Measurements from ENCODE around the gene BCL11A.

BCL11A gene

DNA sequence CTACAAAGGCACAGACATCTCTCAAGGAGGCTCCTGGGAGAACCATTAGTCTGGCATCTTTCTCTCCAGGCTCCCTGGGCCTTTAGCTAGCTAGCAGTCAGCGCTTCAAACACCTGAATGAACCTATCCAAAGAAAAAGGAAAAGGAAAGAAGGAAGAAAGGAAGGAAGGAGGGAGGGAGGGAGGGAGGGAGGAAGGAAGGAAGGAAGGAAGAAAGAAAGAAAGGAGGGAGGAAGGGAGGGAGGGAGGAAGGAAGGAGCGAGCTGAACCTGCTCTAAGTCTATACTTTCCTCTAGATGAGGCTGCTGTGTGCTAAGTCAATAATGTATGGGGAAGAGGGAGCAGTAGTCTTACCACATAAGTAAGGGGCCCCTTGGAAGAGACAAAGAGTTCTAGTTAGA lies 5.1 kb upstream of the BCL11A start:
- DNase-seq: no peak

DNA sequence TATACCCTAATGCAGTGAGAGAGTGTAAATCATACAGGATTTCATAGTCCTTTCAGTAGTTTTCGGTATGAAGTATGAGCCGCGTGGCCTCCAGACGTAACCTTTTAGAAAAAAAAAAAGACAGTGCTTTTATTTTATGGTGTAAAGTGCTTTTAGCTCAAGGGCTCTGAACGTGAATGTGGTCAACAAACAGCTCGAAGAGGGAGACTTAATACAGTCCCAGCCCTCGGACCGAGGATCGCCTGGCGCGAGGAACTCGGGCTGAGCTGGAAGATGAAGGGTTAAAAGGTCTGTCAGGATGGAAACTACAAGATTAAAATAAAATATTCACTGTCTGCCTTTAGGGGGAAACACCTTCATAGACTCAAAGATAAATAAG lies 4.0 kb upstream of the BCL11A start:
- no peak for DNase-seq

DNA sequence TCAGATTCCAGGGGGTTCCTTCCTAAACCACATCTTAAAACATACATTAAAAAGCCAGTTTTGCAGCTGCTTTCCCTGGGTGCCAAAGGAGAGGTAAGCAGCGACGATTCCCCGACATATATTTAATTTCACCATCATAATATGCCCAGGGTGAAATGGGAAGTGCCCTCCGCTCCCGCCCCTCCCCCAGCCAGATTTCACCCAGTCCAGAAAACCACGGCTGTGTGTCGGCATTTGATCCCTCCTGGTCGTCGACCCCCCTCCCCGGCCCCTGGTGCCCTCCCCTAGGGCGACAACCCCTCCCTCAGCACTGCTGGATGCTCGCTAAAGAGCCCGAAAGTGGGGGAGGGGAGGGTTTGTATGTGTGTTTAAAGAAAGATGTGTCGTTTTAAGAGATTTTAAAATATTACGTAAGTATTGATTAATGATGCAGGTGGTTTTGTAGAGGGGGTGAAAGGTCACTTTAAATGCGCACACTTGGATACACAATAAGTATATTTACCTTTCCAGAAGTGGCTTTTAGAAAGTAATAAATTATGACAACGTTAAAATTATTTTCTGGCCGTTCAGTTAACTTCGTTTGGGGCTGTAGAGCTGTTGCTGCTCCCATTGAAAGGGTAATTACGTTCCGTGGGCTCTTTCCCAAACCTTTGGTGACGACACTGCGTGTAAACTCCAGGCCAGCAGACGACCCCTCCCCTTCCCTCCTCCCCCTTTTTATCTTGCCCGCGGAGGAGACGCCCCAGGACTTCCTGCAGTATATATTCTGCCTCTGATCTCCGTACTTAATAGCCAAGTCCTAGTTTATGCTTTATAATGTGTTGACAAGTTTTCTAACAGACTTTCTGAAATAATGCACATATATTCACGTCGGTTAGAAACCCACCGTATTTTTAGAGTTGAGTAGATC lies 3.4 kb upstream of the BCL11A start:
- no peak for DNase-seq

DNA sequence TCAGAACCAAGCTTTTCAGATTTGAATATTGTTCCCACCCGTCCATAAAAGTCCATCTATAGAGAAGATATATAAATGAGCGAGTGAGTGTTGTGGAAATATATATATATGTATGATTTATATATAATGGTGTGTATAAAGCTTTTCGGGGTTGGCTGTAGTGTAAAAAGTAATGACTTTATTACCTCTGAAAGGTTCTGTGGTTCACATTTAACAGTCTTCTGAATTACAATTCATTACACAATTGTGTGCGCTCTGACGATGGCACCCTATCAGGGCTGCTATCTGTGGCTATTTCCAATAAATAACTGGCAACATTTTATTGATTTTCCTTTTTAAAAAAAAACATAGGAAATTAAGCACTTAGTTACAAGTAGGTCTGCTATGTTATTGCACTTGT lies 2.7 kb upstream of the BCL11A start:
- DNase-seq: no peak

- no peak for DNase-seq
These were observed 2.3 kb upstream of the BCL11A start for GRCh38 chr2:60555783-60556139.

DNA sequence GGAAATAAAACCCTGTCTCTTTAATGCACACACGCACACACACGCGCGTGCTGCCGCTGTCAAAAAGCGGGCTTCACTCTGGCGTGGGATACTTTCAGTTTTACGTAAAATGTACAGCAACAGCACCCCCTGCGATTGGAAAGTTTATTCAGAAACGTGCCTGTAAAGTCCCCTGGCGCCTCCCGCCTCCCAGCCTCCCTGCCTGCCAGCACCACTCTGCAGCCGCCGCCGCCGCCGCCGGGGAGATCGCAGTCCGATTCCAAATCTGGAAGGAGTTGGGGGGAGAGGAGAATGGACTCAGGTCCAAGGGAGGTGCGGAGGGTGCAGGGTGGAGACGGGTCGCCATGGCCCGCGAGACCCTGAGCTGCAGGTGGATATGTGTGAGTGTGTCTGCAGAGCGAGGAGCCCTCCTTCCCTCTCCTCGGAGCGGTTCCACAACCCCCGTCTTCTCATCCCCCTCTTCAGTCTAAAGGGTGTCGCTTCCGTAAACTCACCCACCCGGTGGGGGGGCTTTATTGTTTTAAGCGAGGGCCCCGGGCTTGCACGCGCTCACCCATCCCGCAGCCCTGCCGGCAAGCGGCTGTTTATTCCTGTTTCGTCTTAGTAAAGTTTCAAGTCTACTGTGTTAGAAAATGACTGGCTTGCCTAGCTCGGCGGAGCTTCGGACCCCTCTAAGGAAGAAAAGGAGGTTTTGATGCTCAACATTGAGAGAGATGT lies 1.8 kb upstream of the BCL11A start:
- DNase-seq: no peak

DNA sequence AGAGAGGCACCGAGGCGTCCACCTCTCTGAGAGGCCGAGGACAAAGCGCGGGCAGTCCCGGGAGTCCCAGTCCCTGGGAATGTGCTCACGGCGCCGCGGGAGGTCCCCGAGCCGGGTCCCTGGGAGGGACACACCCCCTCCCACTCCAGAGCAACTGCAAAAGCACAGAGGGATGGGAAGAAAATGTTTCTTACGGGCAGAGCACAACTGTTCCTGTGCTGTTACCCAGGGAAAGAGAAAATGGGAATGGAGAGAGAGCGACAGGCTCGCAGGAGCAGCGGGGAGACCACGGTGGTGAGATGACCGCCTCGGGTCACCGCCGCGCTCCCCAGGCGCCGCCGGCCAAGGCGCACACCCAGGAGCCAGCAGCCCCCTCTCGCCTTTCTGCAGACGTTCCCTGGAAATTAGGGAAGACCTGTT lies 1.2 kb upstream of the BCL11A start:
- no peak for DNase-seq

- no peak for DNase-seq
These were observed 706 bp upstream of the BCL11A start for GRCh38 chr2:60554074-60554645.

GRCh38 chr2:60552851-60553494 lies 481 bp downstream of the BCL11A start:
- DNase-seq: no peak

DNA sequence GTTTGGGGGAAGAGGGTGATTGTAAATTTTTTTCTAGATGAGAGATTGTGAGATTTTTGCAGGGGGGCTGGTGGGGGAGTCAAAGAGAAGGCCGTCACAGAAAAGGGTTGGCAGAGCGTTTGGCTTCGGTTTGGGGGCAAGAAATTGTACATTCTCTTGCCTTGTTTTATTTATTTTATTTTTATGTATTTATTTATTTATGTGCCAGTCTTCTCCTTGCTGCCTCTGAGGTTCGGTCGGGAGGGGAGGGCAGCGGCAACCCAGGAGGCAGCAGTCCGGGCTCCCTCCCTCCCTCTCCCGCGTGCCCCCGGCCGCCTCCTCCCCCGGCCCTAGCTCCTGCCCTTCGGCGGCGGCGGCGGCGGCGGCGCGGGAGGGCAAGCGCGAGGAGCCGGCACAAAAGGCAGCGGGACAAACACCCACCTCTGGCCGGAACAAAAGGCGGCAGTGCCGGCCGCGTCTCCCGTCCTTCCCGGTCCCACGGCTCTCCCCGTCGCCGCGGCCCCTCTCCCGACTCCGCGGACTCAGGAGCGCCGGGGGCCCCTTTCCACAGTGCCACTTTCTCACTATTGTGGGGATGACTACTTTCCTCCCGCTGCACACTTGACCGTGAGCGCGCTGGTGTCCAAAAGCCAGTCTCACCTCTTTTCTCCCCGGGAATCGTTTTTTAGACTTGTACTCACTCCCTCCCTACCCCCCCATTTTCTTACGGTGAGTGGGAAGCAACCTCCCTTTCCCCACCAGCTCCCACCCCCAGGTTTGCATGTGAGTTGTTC lies 1.2 kb downstream of the BCL11A start:
- DNase-seq: no peak

- DNase-seq: no peak
These were observed 2.0 kb downstream of the BCL11A start for GRCh38 chr2:60551240-60552077.

GRCh38 chr2:60550984-60551239 lies 2.5 kb downstream of the BCL11A start:
- DNase-seq: no peak

GRCh38 chr2:60550178-60550983 lies 3.1 kb downstream of the BCL11A start:
- no peak for DNase-seq

DNA sequence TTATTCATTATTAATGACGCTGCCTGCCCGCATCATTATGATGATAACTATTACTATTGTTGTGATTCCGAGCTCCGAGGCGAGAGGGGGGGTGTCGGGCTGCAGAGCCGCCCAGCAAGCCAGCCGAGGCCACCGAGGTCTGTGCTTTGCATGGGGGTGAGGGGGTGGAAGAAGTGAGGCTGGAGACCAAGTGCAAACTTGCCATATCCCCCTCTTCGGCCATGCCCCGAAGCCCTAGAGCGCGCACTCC lies 3.6 kb downstream of the BCL11A start:
- no peak for DNase-seq

GRCh38 chr2:60549238-60549927 lies 4.1 kb downstream of the BCL11A start:
- no peak for DNase-seq

DNA sequence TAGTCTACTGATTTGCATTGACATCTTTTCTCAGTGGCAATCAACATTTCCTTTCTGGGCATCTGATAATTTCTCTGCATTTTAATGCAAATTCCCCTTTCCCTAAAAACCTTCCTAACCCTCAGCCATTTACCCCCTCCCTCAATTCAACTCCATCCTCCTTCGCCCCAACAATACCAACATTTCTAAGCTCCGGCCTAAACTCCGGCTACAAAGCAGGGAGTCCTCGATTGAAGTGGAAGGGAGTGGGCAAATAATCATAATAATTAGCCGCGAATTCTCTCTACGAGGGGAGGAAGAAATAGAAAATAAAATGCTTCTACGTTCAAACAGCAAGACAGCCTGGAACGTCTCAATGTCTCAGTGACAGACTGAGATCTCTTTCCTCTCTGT lies 4.6 kb downstream of the BCL11A start:
- DNase-seq: no peak

GRCh38 chr2:60548311-60548710 lies 5.1 kb downstream of the BCL11A start:
- no peak for DNase-seq

DNA sequence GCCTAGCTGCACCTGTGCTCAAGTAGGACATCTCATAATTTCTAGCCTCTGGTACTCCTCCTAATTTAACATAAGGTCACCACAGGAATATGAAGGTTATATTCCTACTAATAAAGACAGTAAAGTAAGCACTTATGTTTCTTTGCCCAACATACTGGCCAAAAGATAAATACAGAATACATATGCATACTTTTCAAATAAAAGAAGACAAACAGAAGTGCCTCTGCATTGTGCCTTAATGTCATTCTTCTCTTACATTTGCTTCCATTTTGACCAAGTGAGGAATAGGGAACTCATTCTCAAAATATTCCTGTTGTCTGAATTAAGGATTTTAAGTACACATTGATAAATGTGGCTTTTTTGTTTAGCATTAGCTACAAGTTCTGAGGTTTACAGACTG lies 5.6 kb downstream of the BCL11A start:
- DNase-seq: no peak

- no peak for DNase-seq
These were observed 6.6 kb downstream of the BCL11A start for GRCh38 chr2:60546756-60547420.

DNA sequence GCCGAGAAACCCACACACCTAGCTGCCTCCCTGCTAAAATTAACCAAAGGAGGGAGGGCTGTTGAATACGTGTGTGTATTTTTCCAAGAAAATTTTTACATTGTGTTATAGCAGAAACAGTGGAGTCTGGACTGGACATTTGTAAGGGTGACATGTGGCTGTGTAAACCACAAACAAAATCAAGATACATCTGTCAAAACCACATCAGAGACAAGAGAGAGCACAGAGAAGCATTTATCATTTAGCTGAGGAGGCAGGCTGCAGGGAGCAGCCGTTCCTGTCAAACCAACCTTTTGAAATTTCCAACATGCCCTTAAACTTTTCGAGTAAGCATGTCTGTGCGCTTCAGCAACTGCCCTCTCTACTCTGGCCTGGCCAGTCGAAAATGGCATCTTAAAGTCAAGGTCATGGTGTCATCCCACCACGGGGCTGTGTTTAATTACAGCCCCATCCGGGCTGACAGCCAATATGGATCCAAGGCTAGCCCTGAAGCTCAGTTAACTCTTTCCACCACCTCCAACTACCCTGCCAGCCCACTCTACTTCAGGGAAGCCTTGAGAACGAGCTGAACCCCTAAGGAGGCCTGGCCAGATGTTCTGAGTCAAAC lies 8.4 kb downstream of the BCL11A start:
- DNase-seq: no peak
